Gastrocnemius medialis (tissue), 4 donors: Measurements from ENCODE around the gene EEFSEC. TPM values are rescaled to one million over a fixed set of nuclear protein-coding genes. Genes with fewer than 3 reads are reported as not detected.

Source experiments
- ATAC-seq, 2 donors: fragments of 150-250 bp; one replicate each; pipeline ENCODE4 v1.9.1; 2016
- DNase-seq, 2 donors: peaks; one replicate each; pipeline ENCODE4 v3.0.0-alpha.2; 2019
- H3K27ac ChIP-seq, 4 donors: fragments of 200-600 bp; sonication (generic); 1 replicate in 1 of 4; 2 replicates in 3 of 4; pipeline ENCODE4 v1.5.1; 2016 to 2018; ENCODE audit warnings: mild to moderate bottlenecking in 2 of 4, moderate library complexity in 1 of 4
- H3K27me3 ChIP-seq, 3 donors: fragments of 200-600 bp; sonication (generic) in 2 of 3; 1 replicate in 1 of 3; 2 replicates in 2 of 3; pipeline versions ENCODE4 v1.5.1 to v1.6.0; 2016 to 2019; ENCODE audit warnings: mild to moderate bottlenecking in 1 of 3, moderate library complexity in 1 of 3
- H3K36me3 ChIP-seq, 2 donors: fragments of 200-600 bp; sonication (generic) in 1 of 2; one replicate each; pipeline ENCODE4 v1.5.1; 2017 to 2018
- H3K4me1 ChIP-seq, 2 donors: fragments of 200-600 bp; sonication (generic) in 1 of 2; one replicate each; pipeline ENCODE4 v1.5.1; 2016 to 2017; ENCODE audit warnings: mild to moderate bottlenecking in 2 of 2
- H3K4me3 ChIP-seq, 4 donors: fragments of 200-600 bp; sonication (generic) in 3 of 4; 1 replicate in 1 of 4; 2 replicates in 3 of 4; pipeline ENCODE4 v1.5.1; 2016 to 2019; ENCODE audit warnings: mild to moderate bottlenecking in 2 of 4
- H3K9me3 ChIP-seq, 3 donors: fragments of 200-600 bp; sonication (generic) in 2 of 3; 1 replicate in 1 of 3; 2 replicates in 2 of 3; pipeline ENCODE4 v1.5.1; 2016 to 2019
- CTCF ChIP-seq, 5 experiments: fragments of 450-650 bp in 3 of 5; fragments of 200-600 bp in 2 of 5; sonication (generic) in 2 of 5; IDR thresholded peaks in 4 of 5; conservative IDR thresholded peaks in 1 of 5; 1 replicate in 4 of 5; 2 replicates in 1 of 5; pipeline ENCODE4 v1.5.1; 2016 to 2019; ENCODE audit warnings: antibody characterized with exemption in 5 of 5, mild to moderate bottlenecking in 3 of 5, moderate library complexity in 3 of 5
- POLR2A ChIP-seq, 2 donors: fragments of 450-650 bp; IDR thresholded peaks; one replicate each; pipeline ENCODE4 v1.6.1; 2017; ENCODE audit warnings: antibody characterized with exemption in 2 of 2, mild to moderate bottlenecking in 2 of 2, moderate library complexity in 2 of 2
- in situ Hi-C, 4 donors: fragments of 200-750 bp; cut with MboI; loops; one replicate each; pipeline versions ENCODE4 v1.15.0 to v1.8.0; 2017; ENCODE audit warnings: low sequenced_read_pairs in 4 of 4
- intact Hi-C: fragments of 100-400 bp; cut with DNase I; formaldehyde crosslinking; loops from one replicate; pipeline ENCODE4 v1.15.1; 2023; ENCODE audit warnings: low total_unique reads
- total RNA-seq, 4 donors: library from RNA; depleted of rRNA; stranded (reverse); fragments of >200 nt; gene quantifications; one replicate each; pipeline versions ENCODE4 v1.1.0 to v1.2.3, GENCODE V29; 2016

EEFSEC gene
- total RNA-seq, 4 donors from 2014 or later = 21.0 to 29.4 (median 23.4) TPM

DNA sequence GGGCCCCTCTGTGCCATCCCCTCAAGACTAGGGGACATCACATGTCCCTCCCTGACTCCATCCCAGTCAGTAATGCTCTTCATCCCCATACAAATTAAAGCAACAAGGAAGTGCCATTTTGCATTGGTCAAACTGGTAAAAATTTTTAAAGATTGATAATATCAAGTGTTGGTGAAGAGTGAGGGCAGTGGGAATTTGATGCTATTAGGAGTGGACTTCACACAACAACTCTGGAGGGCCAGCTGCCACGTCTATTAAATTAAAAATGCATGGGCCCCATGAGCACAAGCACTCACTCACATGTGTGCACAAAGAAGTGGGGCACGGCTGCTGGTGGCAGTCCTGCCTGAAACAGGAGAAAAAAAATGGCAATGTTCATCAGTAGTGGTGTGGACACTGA, 265.6 kb downstream of the EEFSEC start:
- TF ChIP-seq POLR2A (IDR thresholded peaks at IDR 0.05) (no peak), CTCF (IDR thresholded peaks at IDR 0.05 in 4 of 5, conservative IDR thresholded peaks at IDR 0.05 in 1 of 5) (no peak)
- no peak for DNase-seq
- ATAC-seq = no peak
- Histone ChIP-seq H3K4me1 (no peaks in the 10 kb centered on the region), H3K4me3 (no peak overlapping the region), H3K9me3 (no peaks in the 10 kb centered on the region), H3K27ac (no peak overlapping the region), H3K36me3 (no peaks in the 10 kb centered on the region), H3K27me3 (no peaks in the 10 kb centered on the region)
- in situ Hi-C loops (no loop called here), intact Hi-C loops (no loop called here)

DNA sequence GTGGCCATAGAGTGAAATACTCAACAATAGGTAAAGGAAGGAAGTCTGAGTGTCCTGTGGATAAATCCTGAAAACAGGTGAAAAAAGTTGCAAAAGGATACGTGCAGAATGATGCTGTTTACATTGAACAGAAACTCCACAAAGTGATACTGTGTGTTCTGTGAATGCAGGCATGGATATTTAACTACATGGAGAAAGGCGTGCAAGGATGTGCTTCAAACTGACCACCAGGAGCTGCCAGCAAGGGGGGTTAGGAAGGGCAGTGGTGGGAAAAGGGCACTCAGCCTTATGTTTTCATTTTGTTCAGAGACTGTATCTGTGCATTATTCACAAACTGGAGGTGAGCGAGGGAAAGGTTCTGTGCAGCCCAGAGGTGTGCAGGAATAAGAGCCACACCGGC, 266.0 kb downstream of the EEFSEC start:
- no peaks in the 10 kb centered on the region for H3K9me3 ChIP-seq
- TF ChIP-seq POLR2A (IDR thresholded peaks at IDR 0.05) (no peak), CTCF (IDR thresholded peaks at IDR 0.05 in 4 of 5, conservative IDR thresholded peaks at IDR 0.05 in 1 of 5) (no peak)
- intact Hi-C loops (no loop called here), in situ Hi-C loops (no loop called here)
- no peak for ATAC-seq
- DNase-seq = no peak
- H3K4me3 ChIP-seq = no peak overlapping the region
- no peaks in the 10 kb centered on the region for H3K36me3 ChIP-seq
- no peak overlapping the region for H3K27ac ChIP-seq
- H3K27me3 ChIP-seq = no peaks in the 10 kb centered on the region
- no peaks in the 10 kb centered on the region for H3K4me1 ChIP-seq

DNA sequence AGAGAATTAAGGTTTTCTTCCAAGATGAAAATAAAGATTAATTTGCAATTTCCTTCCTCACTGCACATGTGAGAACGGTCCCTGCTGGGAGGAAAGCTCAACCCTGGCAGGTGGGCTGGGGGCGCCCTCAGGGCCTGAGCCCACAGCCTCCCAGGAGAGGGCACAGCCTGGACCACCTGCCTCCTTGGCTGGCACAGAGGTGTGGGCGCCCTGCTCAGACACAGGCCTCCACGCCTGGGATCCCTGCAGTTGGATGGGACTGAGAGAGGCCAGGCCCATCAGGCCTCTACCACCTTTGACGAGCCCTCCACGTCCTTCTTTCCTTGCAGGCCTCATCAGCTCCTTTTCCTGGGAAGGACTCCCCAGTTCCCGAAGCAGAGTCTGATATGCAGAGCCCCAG, 267.0 kb downstream of the EEFSEC start:
- no peak for DNase-seq
- TF ChIP-seq POLR2A (IDR thresholded peaks at IDR 0.05) (no peak), CTCF (IDR thresholded peaks at IDR 0.05 in 4 of 5, conservative IDR thresholded peaks at IDR 0.05 in 1 of 5) (no peak)
- Histone ChIP-seq H3K27ac (no peak overlapping the region), H3K4me1 (no peaks in the 10 kb centered on the region), H3K9me3 (no peaks in the 10 kb centered on the region), H3K27me3 (no peaks in the 10 kb centered on the region), H3K36me3 (no peaks in the 10 kb centered on the region), H3K4me3 (no peak overlapping the region)
- no peak for ATAC-seq
- intact Hi-C loops (no loop called here), in situ Hi-C loops (loop anchor here in 1 of 4 donors (10.0 kb wide), 1 partner anchor 185 kb away; no protein-coding TSS in a partner anchor)

- ATAC-seq (no peak), DNase-seq (no peak)
- H3K36me3 ChIP-seq = no peaks in the 10 kb centered on the region
- H3K4me3 ChIP-seq = no peak overlapping the region
- intact Hi-C loops = no loop called here
- no peaks in the 10 kb centered on the region for H3K27me3 ChIP-seq
- H3K4me1 ChIP-seq = no peaks in the 10 kb centered on the region
- in situ Hi-C loops = loop anchor here in 1 of 4 donors (10.0 kb wide), 1 partner anchor 184 kb away; no protein-coding TSS in a partner anchor
- H3K9me3 ChIP-seq = no peaks in the 10 kb centered on the region
- TF ChIP-seq CTCF (IDR thresholded peaks at IDR 0.05 in 4 of 5, conservative IDR thresholded peaks at IDR 0.05 in 1 of 5) = no peak
- TF ChIP-seq POLR2A (IDR thresholded peaks at IDR 0.05) = no peak
- H3K27ac ChIP-seq = no peak overlapping the region
Measured at GRCh38 chr3:128420720-128421438, 267.6 kb downstream of the EEFSEC start.
